ENCODE data around the gene MRPL24.
A peak's percentile ranks its signal among the peaks of the same experiment; 100 is the strongest.

Gene MRPL24

GRCh38 chr1:156738916-156739315, 2.0 kb downstream of the MRPL24 start:
- Mint-ChIP-seq H3K4me1 (peaks cover 39% of the 10 kb centered on the region), H3K9me3 (no peaks in the 10 kb centered on the region), H3K4me3 (peak overlapping the region; percentile 64), H3K27me3 (ENCODE audit: low read depth, poor library complexity) (no peaks in the 10 kb centered on the region), H3K27ac (no peak overlapping the region), H3K36me3 (ENCODE audit: low read depth) (peaks cover 33% of the 10 kb centered on the region)
- TF ChIP-seq CTCF (IDR thresholded peaks at IDR 0.05), result no peak
- DNase-seq, result no peak

GRCh38 chr1:156738407-156738806, 2.5 kb downstream of the MRPL24 start:
- H3K27ac Mint-ChIP-seq, result no peak overlapping the region
- DNase-seq, result no peak
- H3K27me3 Mint-ChIP-seq (ENCODE audit: low read depth, poor library complexity), result no peaks in the 10 kb centered on the region
- H3K9me3 Mint-ChIP-seq, result no peaks in the 10 kb centered on the region
- H3K36me3 Mint-ChIP-seq (ENCODE audit: low read depth), result peaks cover 29% of the 10 kb centered on the region
- no peak for TF ChIP-seq CTCF (IDR thresholded peaks at IDR 0.05)
- peaks cover 39% of the 10 kb centered on the region for H3K4me1 Mint-ChIP-seq
- H3K4me3 Mint-ChIP-seq, result peak overlapping the region; percentile 64

DNA sequence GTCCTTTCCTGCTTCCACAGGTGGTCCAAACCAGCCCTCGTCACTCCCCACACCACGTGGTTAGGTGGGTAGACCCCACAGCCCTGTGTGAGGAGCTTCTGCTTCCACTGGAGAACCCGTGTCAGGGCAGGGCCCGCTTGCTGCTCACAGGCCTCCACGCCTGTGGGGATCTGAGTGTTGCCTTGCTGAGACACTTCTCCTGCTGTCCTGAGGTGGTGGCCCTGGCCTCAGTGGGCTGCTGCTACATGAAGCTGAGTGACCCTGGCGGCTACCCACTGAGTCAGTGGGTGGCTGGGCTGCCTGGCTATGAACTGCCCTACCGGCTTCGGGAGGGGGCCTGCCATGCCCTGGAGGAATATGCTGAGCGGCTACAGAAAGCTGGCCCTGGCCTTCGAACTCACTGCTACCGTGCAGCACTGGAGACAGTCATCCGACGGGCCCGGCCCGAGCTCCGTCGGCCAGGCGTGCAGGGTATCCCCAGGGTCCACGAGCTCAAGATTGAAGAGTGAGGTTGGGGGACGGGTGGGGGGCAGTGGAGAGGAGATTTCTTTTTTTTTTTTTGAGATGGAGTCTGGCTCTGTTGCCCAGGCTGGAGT, 6.8 kb downstream of the MRPL24 start:
- no peak for DNase-seq
- Mint-ChIP-seq H3K9me3 (no peaks in the 10 kb centered on the region), H3K4me1 (peaks cover 23% of the 10 kb centered on the region), H3K36me3 (ENCODE audit: low read depth) (peaks cover 22% of the 10 kb centered on the region), H3K27me3 (ENCODE audit: low read depth, poor library complexity) (no peaks in the 10 kb centered on the region), H3K27ac (no peak overlapping the region), H3K4me3 (no peak overlapping the region)
- TF ChIP-seq CTCF (IDR thresholded peaks at IDR 0.05), result no peak

DNA sequence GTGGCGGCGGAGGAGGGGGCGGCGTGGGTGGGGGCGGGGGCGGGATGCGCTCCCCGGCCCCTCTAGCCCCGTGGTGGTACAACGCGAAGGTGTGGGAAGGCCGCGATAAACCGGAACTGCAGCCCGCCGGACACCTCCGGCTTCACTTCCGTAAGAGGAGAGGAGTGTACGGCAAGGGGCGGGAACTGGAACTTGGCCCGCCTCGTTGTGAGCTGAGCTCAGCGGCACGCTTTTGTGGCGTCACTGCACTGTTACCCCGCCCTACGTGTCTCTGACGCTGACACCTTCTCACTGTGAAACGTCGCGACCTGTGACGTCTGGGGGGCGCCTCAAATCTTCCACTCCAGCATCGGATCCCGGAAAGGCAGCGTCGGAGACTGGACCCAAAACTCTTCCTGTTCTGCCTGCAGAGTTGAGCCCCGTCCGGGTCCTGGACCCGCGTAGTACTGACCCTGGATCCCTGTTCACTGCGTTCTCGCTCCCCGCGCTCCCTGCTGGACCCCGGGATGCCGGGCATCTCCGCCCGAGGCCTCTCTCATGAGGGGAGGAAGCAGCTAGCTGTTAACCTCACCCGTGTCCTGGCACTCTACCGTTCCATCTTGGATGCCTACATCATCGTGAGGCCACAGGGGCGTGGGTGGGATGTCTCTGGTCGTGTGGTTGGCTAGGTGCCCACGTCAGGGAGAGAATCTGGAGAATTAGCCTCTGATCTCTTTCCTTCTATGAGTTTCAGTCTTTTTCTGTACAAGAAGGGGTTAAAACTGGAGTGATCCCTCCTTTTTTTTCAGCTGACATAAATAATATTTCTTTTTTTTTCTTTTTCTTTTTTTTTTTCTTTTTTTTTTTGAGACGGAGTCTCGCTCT, 12.1 kb downstream of the MRPL24 start, which contains the start of gene ISG20L2:
Gene ISG20L2, minus strand, starts transcription at position 168 of the 864 bp plus-strand sequence. CDS start 1,114 bp downstream, outside the sequence.
- Mint-ChIP-seq H3K27ac (peak within 1 kb of the TSS; percentile 99), H3K9me3 (no peaks in the 10 kb centered on the region), H3K36me3 (ENCODE audit: low read depth) (peaks cover 17% of the 10 kb centered on the region), H3K27me3 (ENCODE audit: low read depth, poor library complexity) (no peaks in the 10 kb centered on the region), H3K4me3 (no peak within 1 kb of the TSS), H3K4me1 (peaks cover 27% of the 10 kb centered on the region)
- TF ChIP-seq CTCF (IDR thresholded peaks at IDR 0.05), result no peak
- peak; percentile 92 for DNase-seq

GRCh38 chr1:156727926-156728598, 12.8 kb downstream of the MRPL24 start, which contains the start of gene METTL25B:
METTL25B (plus strand) TSS chr1:156728469; CDS start chr1:156729105, 636 bp downstream.
- no peaks in the 10 kb centered on the region for H3K27me3 Mint-ChIP-seq (ENCODE audit: low read depth, poor library complexity)
- peak; percentile 78 for DNase-seq
- peaks cover 33% of the 10 kb centered on the region for H3K4me1 Mint-ChIP-seq
- no peak for TF ChIP-seq CTCF (IDR thresholded peaks at IDR 0.05)
- H3K36me3 Mint-ChIP-seq (ENCODE audit: low read depth), result peaks cover 23% of the 10 kb centered on the region
- H3K9me3 Mint-ChIP-seq, result no peaks in the 10 kb centered on the region
- H3K4me3 Mint-ChIP-seq, result no peak within 1 kb of the TSS
- peak within 1 kb of the TSS; percentile 99 for H3K27ac Mint-ChIP-seq

Data from nephron progenitor cell (in vitro differentiated cells).